ENCODE measurements around the gene ANXA3.

GRCh38 chr4:78553043-78553396, 1.4 kb downstream of the ANXA3 start:
- TF ChIP-seq POLR2A (IDR thresholded peaks at IDR 0.05) (no peak), EP300 (IDR thresholded peaks at IDR 0.05) (no peak), POLR2AphosphoS5 (IDR thresholded peaks at IDR 0.05) (no peak)
- TF ChIP-seq, protein P1, sequence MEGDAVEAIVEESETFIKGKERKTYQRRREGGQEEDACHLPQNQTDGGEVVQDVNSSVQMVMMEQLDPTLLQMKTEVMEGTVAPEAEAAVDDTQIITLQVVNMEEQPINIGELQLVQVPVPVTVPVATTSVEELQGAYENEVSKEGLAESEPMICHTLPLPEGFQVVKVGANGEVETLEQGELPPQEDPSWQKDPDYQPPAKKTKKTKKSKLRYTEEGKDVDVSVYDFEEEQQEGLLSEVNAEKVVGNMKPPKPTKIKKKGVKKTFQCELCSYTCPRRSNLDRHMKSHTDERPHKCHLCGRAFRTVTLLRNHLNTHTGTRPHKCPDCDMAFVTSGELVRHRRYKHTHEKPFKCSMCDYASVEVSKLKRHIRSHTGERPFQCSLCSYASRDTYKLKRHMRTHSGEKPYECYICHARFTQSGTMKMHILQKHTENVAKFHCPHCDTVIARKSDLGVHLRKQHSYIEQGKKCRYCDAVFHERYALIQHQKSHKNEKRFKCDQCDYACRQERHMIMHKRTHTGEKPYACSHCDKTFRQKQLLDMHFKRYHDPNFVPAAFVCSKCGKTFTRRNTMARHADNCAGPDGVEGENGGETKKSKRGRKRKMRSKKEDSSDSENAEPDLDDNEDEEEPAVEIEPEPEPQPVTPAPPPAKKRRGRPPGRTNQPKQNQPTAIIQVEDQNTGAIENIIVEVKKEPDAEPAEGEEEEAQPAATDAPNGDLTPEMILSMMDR (IDR thresholded peaks at IDR 0.05): no peak

All from stomach (tissue), 4 donors.